Nephron progenitor cell (in vitro differentiated cells): ENCODE measurements around the gene POLR1C.
A peak's percentile ranks its signal among the peaks of the same experiment; 100 is the strongest.
"Not testable (repeated sequence)": the region's sequence is repeated elsewhere in the genome, so short reads cannot be mapped to it uniquely, and the experiment has no call there.

Source experiments
- DNase-seq: peaks from one replicate; pipeline ENCODE4 v3.0.0; 2021
- H3K27ac Mint-ChIP-seq: 2 replicates; pipeline ENCODE4 v1.8.0; 2021; ENCODE audit warnings: mild to moderate bottlenecking, moderate library complexity, mixed read lengths
- H3K27me3 Mint-ChIP-seq: 2 replicates; pipeline ENCODE4 v1.8.0; 2021; ENCODE audit warnings: mild to moderate bottlenecking, low read depth, mixed read lengths; ENCODE audit not compliant: poor library complexity
- H3K36me3 Mint-ChIP-seq: 2 replicates; pipeline ENCODE4 v1.8.0; 2021; ENCODE audit warnings: low read depth, mixed read lengths
- H3K4me1 Mint-ChIP-seq: 2 replicates; pipeline ENCODE4 v1.8.0; 2021; ENCODE audit warnings: mixed read lengths
- H3K4me3 Mint-ChIP-seq: 2 replicates; pipeline ENCODE4 v1.8.0; 2021; ENCODE audit warnings: mild to moderate bottlenecking, moderate library complexity, mixed read lengths
- H3K9me3 Mint-ChIP-seq: 2 replicates; pipeline ENCODE4 v1.8.0; 2021; ENCODE audit warnings: mild to moderate bottlenecking, moderate library complexity, mixed read lengths
- TF ChIP-seq, protein P1 (sequence below): fragments of 200-600 bp; sonication (generic); IDR thresholded peaks from 2 replicates; pipeline ENCODE4 v1.5.0; 2021; ENCODE audit warnings: antibody characterized with exemption

POLR1C gene

DNA sequence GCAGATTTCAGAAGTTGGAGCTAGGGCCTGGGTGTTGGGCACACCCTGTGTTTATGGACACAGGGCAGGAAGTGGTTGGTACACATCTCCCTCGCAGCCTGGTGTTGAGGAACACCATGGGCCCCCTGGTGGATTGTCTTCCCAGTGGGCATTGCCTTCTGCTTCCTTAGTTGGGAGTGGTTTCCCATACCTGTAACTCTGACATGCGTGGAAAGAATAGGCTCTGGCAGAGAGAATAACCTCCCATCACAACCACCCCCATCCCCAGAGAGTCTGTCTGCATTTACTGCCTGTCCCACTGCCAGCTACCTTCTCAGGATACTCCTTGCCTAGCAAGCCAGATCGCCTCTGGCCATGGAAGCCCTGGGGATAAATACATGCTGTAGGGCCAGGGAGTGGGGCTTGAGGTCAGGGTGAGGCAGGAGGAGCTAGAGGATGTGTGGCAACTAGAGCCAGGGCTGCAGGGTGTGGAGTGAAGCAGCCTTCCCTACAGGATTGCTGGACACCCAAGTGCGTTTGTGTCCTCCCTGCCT lies 21.4 kb upstream of the POLR1C start:
- H3K27me3 Mint-ChIP-seq: no peaks in the 10 kb centered on the region
- TF ChIP-seq, protein P1, sequence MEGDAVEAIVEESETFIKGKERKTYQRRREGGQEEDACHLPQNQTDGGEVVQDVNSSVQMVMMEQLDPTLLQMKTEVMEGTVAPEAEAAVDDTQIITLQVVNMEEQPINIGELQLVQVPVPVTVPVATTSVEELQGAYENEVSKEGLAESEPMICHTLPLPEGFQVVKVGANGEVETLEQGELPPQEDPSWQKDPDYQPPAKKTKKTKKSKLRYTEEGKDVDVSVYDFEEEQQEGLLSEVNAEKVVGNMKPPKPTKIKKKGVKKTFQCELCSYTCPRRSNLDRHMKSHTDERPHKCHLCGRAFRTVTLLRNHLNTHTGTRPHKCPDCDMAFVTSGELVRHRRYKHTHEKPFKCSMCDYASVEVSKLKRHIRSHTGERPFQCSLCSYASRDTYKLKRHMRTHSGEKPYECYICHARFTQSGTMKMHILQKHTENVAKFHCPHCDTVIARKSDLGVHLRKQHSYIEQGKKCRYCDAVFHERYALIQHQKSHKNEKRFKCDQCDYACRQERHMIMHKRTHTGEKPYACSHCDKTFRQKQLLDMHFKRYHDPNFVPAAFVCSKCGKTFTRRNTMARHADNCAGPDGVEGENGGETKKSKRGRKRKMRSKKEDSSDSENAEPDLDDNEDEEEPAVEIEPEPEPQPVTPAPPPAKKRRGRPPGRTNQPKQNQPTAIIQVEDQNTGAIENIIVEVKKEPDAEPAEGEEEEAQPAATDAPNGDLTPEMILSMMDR: no peak

DNA sequence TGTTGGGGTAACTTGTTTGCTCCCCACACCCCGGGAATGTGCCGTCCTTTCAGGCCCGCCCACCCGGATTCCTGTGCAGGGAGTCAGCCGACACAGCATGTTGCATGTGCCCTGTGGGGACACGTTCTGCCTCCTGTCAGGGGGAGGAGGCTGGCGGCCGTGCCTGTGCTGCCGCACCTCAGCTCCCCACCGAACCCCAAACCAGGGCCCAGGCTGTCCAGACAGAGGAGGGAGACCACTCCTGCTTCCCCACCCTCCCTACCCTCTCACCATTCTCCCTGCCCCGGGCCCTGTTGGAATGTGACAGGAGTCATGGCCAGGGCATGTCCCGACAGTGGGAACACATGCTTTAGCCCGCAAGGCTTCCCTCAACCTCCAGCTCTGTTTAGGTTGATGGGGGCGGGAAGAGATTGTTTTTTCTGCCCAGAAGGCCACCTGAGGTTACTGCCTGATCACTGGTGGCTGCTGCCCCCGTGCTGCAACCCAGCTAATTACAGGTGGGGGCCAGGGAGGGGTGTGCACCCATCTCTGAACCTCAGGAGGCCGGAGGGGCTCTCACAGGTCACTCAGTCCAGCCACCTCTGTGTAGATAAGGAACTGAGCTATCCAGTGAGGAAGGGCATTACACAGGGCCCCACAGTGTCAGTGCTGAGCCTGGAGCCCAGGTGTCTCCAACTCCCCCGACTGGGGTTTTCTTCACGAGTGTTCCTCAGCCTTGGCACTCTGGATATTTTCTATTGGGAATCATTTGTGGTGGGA lies 20.3 kb upstream of the POLR1C start:
- Mint-ChIP-seq H3K27ac (peak overlapping the region; percentile 84), H3K4me1 (peaks cover 31% of the 10 kb centered on the region), H3K9me3 (no peaks in the 10 kb centered on the region), H3K27me3 (no peaks in the 10 kb centered on the region), H3K4me3 (no peak overlapping the region), H3K36me3 (peaks cover 11% of the 10 kb centered on the region)
- peak; percentile 54 for DNase-seq
- TF ChIP-seq, protein P1: no peak

More for the DNA sequence above, 21.4 kb upstream of the POLR1C start:
- no peak overlapping the region for H3K4me3 Mint-ChIP-seq
- peaks cover 5% of the 10 kb centered on the region for H3K36me3 Mint-ChIP-seq
- H3K27ac Mint-ChIP-seq: peak overlapping the region; percentile 92
- peaks cover 31% of the 10 kb centered on the region for H3K4me1 Mint-ChIP-seq
- no peak for DNase-seq
- no peaks in the 10 kb centered on the region for H3K9me3 Mint-ChIP-seq

DNA sequence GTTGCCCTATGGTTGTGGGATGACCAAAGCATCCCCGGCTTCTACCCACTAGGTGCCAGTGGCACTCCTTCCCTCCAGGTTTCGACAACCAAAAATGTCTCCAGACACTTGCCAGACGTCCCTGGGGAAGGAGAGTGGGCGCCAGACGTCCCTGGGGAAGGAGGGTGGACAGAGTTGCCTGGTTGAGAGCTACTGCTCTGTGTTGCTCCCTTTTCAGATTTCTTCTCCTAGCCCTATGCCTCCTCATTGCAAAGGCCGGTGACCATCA lies 19.8 kb upstream of the POLR1C start:
- H3K27ac Mint-ChIP-seq: peak overlapping the region; percentile 91
- TF ChIP-seq, protein P1: no peak

DNA sequence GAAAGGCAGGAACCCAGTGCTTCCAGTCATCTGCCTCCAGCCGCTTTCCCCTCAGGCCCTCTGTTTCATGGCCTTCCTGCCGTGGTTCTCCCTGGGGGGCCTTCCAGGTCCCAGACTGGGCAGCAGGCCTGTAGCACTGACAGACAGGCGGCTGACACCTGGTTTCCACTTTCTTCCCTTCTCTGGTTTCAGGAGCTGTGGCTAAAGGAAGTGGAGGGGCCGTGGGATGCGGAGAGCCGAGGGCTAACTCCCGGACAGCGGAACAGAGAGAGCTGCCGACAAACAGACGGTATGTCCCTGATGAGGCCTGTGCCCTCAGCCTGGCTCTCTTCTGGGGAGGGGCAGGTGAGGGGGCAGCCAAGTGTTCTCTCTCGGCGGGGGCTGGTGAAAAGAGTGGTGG lies 19.2 kb upstream of the POLR1C start:
- peaks cover 31% of the 10 kb centered on the region for H3K4me1 Mint-ChIP-seq
- no peaks in the 10 kb centered on the region for H3K9me3 Mint-ChIP-seq
- no peaks in the 10 kb centered on the region for H3K27me3 Mint-ChIP-seq
- H3K36me3 Mint-ChIP-seq: peaks cover 19% of the 10 kb centered on the region
- no peak overlapping the region for H3K4me3 Mint-ChIP-seq
- TF ChIP-seq, protein P1: no peak
- peak overlapping the region; percentile 91 for H3K27ac Mint-ChIP-seq
- DNase-seq: no peak

More for the DNA sequence above, 19.8 kb upstream of the POLR1C start:
- H3K9me3 Mint-ChIP-seq: no peaks in the 10 kb centered on the region
- H3K36me3 Mint-ChIP-seq: peaks cover 16% of the 10 kb centered on the region
- no peaks in the 10 kb centered on the region for H3K27me3 Mint-ChIP-seq
- no peak overlapping the region for H3K4me3 Mint-ChIP-seq
- H3K4me1 Mint-ChIP-seq: peaks cover 31% of the 10 kb centered on the region
- DNase-seq: no peak

DNA sequence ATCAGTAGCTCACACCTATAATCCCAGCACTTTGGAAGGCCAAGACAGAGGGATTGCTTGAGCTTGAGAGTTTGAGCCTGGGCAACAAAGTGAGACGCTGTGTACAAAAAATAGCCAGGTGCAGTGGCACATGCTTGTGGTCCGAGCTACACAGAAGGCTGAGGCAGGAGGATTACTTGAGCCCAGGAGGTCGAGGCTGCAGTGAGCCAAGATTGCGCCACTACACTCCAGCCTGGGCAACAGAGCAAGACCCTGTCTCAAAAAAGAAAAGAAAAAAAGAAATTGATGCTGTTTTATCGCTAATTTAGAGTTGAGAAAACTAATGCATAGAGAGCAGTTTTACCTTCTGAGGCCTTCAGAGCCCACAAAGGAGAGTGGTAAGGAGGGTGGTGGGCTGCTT lies 18.6 kb upstream of the POLR1C start:
- peaks cover 31% of the 10 kb centered on the region for H3K4me1 Mint-ChIP-seq
- not testable (repeated sequence) for H3K27me3 Mint-ChIP-seq, H3K4me3 Mint-ChIP-seq, DNase-seq, H3K27ac Mint-ChIP-seq, H3K9me3 Mint-ChIP-seq
- H3K36me3 Mint-ChIP-seq: peaks cover 24% of the 10 kb centered on the region

DNA sequence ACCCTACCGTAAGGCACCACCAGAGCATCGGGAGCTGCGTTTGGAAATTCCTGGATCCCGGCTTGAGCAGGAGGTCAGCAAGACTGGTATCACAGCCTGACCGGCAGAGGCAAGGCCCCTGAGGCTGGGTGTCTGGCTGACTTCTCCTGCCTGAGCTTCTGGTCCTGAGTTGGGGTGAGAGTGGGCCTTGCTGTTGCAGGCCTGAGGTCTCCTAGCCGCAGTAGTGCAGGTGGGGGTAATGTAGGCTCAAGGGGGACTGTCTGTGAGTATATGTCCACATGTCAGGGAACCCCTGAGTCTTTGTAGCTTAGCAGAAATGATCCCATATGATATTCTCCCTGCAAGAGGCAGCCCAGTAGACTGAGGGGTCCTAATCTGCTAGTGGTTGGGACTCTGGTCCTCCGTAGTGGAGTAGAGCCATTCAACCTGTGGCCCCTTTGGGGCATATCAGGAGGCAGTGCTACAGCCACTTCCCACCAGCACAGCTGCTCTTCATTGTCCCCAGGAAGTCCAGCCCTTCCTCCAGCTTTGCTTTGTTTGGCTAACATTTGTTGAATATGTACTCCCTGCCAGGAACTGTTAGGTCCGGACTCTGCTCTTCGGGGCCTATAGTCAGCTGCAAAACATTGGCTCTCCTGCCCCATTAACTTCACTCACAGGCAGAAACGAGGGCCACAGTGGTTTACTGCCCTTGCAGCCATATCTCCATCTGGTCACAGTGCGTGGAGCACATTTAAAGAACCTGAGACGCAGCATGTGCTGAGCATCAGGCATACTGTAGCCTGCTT lies 17.7 kb upstream of the POLR1C start:
- Mint-ChIP-seq H3K27ac (no peak overlapping the region), H3K36me3 (peaks cover 30% of the 10 kb centered on the region), H3K9me3 (no peaks in the 10 kb centered on the region), H3K4me3 (no peak overlapping the region), H3K4me1 (peaks cover 31% of the 10 kb centered on the region), H3K27me3 (no peaks in the 10 kb centered on the region)
- no peak for DNase-seq
- TF ChIP-seq, protein P1: no peak
